HPDE6-E6E7 (cell line): Measurements from ENCODE around the gene HAND1.

Experiments used
- DNase-seq: peaks from one replicate; pipeline ENCODE4 v3.0.0; 2011; ENCODE audit warnings: missing footprints; ENCODE audit errors: extremely low spot score

HAND1 gene

DNA sequence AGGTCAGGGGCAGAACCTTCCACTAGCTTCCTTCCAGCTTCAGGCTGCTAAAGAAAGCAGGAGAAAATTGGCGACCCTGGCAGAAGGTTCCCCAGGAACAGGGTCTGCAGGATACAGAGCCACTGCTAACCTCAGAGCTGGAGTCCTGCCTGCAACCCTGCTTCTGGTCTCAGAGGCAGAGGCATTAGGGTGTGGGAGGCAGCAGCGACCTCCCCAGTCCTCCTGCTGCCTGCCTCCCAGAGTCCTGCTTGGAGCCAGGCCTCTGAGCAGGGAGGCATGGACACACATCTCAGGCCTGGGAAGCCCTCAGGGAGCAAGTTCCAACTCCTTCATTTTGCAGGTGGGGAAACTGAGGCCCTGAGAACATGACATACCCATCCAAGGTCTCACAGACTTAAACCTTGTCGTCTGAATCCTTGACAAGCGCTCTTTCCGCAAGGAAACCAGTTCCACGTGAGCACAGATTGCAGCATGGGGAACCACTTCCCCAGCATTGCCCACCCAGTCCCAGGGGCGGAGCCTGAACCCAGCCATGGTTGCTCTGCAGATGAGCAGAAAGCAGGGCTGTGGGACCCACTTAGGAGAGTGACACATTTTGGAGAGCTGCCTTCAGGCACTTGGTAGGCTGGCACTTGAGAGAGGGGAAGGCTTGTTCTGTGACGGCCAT, 28.2 kb upstream of the HAND1 start:
- DNase-seq, result no peak

DNA sequence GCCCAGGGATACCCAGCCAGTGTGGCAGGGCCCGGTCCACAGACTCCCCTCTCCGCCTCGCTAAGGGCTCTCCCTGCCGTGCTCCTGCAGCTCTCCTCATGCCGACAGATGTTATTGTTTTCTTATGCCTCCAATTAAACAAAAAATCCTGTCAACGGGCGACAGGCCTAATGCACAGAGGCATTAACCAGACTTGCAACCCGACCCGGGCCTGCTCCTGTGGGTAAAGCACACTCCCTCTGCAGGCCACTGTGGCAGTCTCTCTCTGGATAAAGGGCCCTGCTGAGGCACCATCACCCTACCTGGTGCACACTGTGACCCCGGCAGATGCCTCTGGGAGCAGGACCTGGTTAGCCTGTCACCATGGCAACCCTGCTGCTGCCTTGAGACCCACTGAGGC, 27.5 kb upstream of the HAND1 start:
- DNase-seq, result no peak

DNA sequence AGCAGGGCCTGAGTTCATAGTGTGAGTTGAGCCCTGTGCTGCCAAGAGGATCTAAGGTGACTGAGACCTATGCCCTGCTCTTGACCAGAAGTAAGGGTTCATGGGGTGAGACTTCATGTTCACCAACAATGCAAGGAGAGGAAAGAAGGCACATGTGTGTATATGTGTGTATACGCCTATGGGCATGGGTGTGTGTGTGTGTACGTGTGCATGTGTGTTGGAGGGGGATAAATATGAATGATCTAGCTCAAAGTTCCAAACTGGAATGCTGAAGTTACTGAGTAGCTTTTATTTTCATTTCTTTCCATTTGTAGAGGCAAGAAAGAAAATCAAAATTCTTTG, 25.6 kb upstream of the HAND1 start:
- no peak for DNase-seq

DNA sequence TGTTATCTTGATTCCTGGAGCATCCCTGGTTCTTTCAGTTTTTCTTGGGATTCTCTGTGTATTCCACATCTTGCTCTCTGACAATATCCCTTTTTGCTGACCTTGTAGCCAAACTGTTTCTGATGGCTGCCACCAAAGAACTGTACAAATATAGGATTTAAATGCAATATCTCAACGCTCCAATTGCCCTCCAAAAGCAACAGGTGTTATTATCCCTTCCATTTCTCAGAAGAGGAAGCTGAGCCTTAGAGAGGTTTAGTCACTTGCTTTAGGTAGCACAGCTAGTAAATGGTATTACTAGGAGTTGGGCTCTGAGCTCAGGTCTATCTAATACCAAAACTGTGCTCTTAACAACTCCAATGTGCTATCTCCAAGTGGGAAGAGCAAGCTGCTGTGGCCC, 24.2 kb upstream of the HAND1 start:
- no peak for DNase-seq

DNA sequence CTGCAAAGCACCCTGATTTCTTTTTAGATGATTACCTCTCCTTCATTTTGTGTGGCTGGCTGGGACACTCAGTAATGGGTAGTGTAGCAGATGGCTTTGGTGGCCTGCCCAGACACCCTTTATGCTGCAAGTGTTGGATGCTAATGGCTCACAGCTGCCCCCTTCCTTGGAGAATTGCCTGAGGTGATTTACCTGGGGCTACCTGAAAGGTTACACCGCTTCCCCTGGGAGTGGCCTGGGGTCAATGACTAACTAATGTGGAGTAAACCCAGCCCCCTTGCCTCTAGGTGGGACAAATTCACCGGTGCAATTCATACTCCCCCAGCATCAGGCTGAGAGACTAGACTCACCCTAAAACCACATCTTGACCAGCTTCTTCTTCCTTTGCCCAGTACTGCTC, 23.5 kb upstream of the HAND1 start:
- DNase-seq, result no peak

DNA sequence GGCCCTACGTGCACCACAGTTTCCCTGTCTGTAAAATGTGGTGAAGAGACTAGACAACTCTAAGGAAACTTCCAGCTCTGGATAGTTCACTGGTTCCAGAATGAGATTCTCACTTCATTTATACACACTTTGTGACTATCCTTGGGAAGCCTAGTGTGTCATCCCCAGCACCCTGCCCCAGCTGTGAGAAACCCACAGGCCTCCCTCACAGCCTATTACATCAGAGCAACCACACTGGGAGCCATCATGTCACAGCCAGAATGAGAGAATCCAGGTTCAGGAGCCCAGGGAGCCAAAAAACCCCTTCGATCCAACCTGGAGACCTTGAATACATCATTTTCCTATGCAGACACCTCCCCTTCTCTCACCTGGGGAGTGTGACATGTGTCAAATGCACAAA, 21.0 kb upstream of the HAND1 start:
- DNase-seq, result no peak

DNA sequence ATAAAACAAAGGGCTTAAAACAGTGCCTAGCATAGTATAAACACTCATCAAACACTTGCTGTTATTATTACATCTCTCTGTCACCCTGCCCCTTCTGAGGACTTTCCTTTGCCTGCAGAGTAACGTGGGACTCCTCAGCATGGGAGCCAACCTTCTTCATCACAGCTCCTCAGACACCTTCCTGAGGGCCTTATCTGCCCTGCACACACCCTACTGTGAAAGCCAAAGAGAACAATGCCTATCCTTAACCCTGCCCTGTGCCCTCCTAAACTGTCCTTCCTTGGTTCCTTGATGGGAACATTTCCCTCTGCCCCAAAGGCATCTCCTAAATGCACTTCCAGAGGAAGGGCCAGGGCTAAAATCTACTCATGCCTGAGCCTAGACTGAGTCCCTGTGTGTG, 20.6 kb upstream of the HAND1 start:
- DNase-seq, result no peak

DNA sequence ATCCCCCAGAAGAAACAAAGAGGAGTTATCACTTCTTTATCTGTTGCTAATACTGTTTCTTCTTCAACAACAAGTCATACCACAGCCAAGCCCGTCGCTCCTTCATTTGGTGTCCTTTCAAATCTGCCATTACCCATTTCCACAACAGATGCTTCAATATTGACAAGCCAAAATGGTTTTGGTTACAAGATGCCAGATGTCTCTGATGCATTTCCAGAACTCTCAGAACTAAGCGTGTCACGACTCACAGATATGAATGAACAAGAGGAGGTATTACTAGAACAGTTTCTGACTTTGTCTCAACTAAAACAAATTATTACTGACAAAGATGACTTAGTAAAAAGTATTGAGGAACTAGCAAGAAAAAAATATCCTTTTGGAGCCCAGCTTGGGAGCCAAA, 16.0 kb upstream of the HAND1 start:
- no peak for DNase-seq

DNA sequence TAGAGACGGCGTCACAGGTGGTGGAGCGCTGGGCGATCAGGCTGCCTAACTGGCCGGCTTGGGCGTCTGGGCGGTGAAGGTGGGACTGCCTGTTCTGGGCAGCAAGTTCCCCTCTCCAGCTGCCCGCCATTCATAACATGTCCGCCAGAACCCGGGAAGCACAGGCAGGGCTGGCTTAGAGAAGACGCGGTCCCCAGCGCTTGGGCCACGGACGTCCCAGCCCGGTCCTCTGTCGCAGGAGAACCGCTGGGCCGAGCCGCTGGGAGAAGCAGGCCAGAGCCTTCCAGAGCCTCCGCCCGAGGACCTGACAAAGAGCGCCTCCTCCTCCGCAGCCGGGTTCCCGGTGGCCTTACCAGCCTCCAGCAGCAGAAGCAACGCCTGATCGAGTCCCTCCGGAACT, 15.2 kb upstream of the HAND1 start:
- no peak for DNase-seq

DNA sequence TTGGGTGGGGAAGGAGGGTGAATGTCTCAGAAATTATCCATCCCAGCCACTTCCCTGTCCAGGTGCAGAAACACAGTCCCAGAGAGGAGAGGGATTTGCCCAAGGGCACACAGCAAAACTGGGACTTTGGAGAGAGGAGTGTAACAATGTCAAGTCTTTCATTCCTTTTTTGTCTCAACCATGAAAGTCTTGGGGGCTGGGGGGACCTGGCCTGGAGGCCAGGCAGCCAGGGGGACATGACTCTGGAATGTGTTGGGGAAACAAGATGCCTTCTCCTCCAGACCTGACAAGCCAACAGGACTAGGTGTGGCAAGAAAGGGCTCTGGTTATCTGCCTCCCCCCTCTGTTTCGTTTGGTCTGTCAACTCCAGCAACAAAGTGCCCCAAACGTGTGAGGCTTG, 13.9 kb upstream of the HAND1 start:
- DNase-seq, result no peak

DNA sequence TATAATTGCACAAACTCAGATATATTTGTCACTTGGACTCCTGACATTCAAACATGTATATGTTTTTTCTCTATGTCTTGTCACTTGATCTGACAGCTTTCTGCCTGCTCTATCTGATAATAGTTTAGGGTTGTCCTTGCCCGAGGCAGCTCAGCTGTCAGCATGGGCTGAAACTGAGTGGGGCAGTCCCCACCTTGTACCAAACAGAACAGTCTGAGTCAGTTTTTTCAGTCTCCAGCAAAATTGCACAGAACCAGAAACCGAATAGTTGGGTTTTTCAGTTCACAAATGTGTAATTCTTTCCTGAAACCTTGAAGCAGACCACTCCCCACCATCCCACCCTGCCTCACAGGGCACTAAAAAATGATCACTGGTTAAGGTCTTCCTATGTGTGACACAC, 9.5 kb upstream of the HAND1 start:
- DNase-seq, result no peak

DNA sequence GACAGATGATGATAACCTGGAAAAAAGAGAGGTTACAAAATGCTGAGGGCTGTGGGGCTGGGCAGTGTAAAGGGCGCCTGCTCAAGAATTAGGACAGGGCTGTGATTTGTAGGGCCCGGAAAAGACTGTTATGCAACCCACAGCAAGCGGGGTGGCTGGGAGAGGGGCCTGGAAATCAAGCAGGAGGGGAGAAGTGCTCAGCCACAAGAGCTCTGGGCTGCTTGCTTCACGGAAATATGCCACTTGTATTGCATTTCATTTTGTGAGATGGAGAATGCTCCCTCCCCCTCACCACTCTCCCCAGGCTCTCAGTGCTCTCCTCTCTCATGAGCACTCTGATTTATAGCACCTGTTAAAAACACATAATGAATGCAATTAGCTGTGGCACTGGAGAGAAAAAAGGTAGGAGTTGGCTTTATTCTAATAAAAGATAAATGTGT, 8.4 kb upstream of the HAND1 start:
- DNase-seq, result no peak

DNA sequence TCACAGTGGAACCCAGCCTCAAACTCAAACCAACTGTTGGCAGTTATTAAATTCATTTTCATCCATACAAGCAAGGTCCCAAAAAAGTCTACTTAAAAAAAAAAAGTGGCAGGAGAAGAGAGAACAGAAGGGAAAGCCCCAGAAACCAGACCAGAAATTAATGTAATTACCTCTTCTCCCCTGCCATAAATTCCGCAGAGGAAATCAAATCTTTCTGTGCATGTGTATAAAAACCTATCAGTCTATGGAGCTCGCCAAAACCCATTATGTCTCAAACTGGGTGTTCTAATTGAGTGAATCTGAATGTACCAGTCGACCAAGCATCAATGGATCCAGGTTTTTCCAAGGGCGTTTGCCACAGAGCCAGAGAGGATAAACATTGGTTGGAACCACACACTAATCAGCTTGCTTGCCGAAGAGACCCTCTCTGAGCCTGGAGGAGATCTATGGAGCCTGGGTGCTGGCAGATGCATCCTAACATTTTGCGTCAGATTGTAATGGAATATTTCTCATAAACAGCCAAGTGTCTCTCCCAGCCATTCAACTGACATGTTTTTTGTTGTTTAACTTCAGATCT, 7.9 kb upstream of the HAND1 start:
- no peak for DNase-seq

DNA sequence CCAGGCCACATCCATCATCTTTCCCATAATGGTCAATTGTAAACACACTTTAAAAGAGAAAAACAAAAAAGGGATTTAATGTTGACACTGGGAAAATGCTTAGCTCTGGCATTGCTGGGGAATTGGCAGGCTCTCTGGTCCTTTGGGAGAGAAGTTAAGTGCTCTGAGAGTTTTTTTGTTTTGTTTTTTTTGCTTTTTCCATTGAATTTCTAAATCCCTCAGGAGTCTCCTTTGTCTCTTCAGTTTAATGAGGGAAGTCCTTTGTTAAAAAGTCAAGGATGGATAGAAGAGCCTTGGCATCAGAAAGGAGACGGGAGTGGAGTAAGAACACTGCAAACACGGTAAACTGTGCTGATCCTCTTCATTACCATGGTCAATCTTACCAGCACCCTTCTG, 7.1 kb upstream of the HAND1 start:
- DNase-seq, result no peak

DNA sequence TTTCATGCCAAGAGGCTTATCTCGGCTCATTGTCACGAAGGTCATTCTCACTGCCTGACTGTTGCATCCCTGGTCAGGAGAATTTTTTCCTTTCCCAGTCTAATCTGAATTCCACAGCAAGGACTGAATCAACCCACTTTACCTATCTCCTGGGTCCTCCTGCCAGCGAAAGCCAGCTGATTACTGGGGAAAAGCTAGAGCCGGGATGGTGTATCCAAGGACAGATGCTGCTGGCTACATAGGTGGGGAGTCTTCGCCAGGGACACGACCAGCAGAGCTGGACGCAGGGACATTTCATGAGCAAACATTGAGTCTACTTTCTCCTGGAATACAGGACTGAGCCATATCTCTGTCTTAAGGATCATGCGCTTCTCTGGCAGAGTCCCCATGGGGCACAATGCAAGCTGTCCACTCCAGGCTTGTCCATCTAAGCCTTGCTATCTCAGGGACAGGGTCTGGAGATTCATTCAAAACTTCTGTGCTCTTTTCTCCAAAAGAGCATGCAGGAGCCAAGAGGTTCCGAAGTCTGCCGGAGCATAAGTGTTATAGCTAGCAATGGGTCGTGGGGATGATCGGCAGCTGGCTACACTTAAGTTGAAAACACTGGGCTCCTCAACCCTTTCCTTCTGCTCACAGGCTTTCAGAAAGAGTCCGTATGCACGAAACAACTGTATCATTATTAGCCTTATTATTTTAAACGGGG, 6.5 kb upstream of the HAND1 start:
- no peak for DNase-seq

DNA sequence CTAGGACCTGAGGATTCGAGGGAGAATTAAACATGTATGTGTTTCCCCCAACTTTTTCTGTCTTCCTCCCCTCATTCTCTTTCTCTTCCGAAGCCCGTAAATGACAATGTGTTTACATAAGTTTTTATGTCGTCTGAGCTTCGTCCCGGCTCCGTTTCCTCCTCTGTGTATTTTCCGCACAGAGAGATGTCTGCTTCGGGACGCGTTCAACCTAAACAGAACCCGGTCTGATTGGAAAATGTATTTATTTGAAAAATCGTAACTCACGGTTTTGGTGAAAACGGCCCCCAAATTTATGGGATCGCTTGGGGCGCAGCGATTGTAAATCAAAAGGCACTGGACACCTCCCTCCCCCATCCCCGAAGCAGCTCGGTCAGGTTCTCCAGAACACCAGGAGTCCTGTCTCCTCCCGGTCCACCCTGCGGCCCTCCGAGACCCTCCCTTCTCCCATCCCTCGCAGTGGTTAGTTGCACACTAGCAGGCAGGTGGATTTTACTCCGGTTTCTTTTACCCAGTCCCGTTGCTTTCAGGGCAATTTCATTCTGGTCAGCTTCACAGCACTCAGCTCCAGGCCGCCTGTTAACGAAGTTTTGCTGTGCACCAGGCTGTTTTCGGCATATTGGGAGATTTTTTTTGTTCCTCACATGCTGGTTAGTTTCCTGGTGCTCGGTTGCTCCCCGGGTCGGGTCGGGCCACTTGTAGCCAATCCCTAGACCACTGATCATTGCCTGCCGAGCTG, 5.8 kb upstream of the HAND1 start:
- no peak for DNase-seq

DNA sequence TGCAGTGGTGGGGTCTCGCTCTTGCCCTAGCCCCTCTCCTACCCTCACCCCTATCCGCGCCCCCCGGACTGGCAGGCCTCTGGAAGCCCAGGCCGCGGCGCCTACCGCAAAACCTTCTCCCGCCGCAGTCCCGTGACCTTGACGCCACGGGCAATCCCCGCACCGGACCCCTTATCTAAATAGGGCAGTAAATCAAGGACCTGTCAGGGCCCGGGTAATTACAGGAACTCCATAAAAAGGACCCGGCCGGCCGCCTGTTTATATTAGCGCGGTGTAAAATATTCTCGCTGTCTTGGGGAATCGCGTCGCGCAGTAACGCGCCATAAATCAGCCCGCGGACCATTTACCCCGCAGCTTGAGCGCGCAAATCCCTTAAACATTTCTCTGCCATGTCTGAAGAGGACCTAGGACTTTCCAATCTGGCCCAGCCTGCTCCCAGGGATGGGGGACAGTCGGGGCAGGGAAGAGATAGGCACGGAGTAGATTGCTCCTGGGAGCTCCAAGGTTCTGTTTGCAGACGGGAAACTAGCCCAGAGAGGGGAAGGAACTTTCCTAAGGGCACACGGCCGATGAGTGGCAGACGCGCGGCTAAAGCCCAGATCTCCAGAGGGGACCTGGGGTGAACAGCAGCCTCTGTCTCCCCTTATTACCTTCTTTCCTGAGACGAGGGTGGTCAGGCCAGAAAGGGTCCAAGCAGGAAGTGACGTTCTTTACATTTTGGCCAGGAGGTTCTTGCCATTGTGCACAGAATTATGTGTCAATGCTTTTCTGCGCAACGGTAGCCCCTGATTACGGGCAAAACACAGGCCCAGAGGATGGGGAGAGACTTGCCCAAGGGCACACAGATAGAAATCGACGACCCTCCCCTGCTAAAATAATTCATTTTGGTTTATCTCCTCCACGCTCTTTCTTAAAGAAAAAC, 4.8 kb upstream of the HAND1 start:
- no peak for DNase-seq

DNA sequence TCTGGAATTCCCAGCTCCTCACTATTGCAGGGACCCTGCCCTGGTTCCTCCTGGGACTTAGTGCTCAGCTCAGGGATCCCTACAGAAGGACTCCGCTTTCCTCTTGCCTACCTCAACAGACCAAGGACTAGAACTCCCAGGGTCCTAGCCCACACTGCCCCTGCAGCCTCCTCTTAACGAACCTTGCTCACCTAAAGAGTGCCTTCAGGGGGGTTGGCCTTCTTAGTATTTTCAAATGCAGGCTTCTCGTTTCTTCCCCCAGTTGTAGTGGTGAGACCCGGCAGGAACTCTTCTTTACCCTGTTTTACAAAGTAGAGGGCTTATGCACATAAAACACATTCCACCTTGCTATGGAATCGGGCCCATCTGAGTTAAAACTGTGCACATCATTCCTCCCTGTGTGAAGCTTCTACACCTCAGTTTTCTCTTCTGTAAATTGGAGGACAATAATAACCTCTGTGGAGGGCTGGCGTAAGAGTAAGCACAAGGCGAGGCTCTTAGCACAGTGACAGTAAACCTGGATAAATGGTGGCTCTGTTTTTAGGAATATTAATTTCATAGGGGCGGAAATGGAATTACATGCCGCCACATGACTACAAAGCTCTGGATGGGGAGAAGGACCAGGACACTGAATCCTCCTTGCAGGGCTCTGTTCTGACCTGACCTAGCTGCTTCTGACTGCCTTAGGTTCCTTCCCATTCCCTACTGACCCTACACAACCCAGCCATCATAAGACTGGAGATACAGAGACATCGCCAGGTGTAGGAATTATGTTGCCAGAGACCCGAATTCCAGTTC, 3.8 kb upstream of the HAND1 start:
- no peak for DNase-seq

DNA sequence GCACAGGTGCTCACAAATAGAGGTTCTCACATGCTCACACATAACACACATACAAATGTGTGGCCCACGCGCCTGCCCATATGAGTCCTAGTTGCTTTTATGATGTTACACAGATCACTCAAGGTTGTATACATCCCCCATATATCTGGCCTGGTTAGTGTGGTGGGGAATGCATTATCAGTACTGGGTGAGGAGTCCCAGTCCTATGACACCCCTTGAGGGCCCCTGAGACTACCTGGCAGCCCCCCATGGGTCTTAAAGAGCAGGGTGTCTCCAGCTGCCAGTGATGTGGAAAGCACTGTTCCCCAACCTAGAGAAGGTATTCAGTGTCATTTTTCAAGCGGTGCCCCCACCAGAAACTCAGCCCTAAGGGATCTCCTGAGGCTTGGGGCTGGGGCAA, 2.8 kb upstream of the HAND1 start:
- no peak for DNase-seq

DNA sequence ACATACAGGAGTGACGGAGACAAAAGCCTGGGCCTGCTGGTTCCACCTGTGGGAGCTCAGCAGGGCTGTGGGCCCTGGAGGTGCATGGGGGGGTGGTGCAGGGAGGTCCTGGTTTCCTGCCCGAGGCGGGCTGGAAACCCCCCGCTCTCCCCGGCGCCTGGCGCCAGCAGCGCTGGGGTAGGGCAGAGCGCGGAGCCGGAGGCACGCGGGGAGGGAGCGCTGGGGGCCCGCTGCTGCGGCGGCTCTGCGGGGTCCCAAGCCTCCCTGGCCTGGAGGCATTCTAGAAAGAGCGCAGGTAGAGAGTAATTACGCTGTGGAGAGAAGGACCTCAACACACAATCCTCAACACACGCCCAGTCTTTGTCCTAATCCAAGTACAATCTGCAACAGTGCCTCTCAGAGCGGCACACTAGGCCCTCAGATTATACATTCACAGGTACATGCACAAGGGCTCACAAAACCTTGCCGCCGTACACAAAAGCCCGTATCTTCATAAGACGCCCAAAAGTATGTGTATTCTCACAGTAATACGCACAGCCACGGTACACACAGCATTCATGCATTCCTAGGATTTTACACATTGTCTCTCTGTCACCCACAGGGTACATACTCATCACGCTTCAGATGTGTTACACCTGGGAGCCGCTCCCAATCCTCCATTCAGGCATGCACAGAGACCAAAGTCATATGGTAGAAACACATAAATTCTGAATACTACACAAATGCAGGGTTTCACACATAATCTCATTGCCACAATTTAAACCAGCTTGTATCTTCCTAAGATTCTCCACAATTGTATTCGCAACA, 2.1 kb upstream of the HAND1 start:
- no peak for DNase-seq
